Retinal pigment epithelial cell (primary cell): ENCODE results near the gene SLC10A7.

ENCODE experiments used
- DNase-seq: peaks from one replicate; pipeline ENCODE4 v3.0.0-alpha.2; 2010; ENCODE audit warnings: low read depth
- H3K4me3 ChIP-seq: 2 replicates; pipeline ENCODE4 v1.5.1; 2011; ENCODE audit warnings: mild to moderate bottlenecking, low read length, control low read depth, moderate library complexity
- CTCF ChIP-seq: conservative IDR thresholded peaks from 2 replicates; pipeline ENCODE4 v1.5.1; 2011; ENCODE audit warnings: low read depth, low read length, control low read depth, inconsistent platforms

Gene SLC10A7

GRCh38 chr4:146465628-146466027 lies 56.1 kb downstream of the SLC10A7 start:
- no peak for TF ChIP-seq CTCF
- no peak for DNase-seq
- H3K4me3 ChIP-seq: no peak overlapping the region

GRCh38 chr4:146462251-146462650 lies 59.5 kb downstream of the SLC10A7 start:
- H3K4me3 ChIP-seq: no peak overlapping the region
- TF ChIP-seq CTCF: no peak
- DNase-seq: no peak

GRCh38 chr4:146458594-146458993 lies 63.1 kb downstream of the SLC10A7 start:
- no peak for TF ChIP-seq CTCF
- no peak for DNase-seq
- H3K4me3 ChIP-seq: no peak overlapping the region

GRCh38 chr4:146456681-146457080 lies 65.1 kb downstream of the SLC10A7 start:
- H3K4me3 ChIP-seq: no peak overlapping the region
- no peak for TF ChIP-seq CTCF
- DNase-seq: no peak

- no peak for DNase-seq
- no peak for TF ChIP-seq CTCF
- no peak overlapping the region for H3K4me3 ChIP-seq
Measured at GRCh38 chr4:146453181-146453807, 68.4 kb downstream of the SLC10A7 start.

GRCh38 chr4:146450524-146450923 lies 71.2 kb downstream of the SLC10A7 start:
- H3K4me3 ChIP-seq: no peak overlapping the region
- no peak for TF ChIP-seq CTCF
- no peak for DNase-seq

- no peak for DNase-seq
- no peak for TF ChIP-seq CTCF
- no peak overlapping the region for H3K4me3 ChIP-seq
Measured at GRCh38 chr4:146446555-146446954, 75.2 kb downstream of the SLC10A7 start.
